HEK293 (cell line): Measurements from ENCODE around the gene SLC1A2.

Experiments used
- CTCF ChIA-PET: fragments of 350-600 bp; formaldehyde crosslinking; extraction: SDS; loops from one replicate; lab custom pipeline; 2021; ENCODE audit warnings: antibody characterized with exemption; lab: Yijun Ruan, JAX
- POLR2A ChIA-PET: fragments of 300-600 bp; formaldehyde crosslinking; extraction: SDS; loops from one replicate; lab custom pipeline; 2020; ENCODE audit warnings: antibody characterized with exemption, inconsistent platforms; lab: Yijun Ruan, JAX
- H3K27ac ChIP-seq: fragments of 200-500 bp; sonication (Bioruptor generic); 2 replicates; pipeline ENCODE4 v1.5.1; 2014; ENCODE audit warnings: low read depth, low read length, control low read depth, inconsistent platforms; ENCODE audit errors: extremely low read depth
- H3K36me3 ChIP-seq, 2 experiments: fragments of 200-500 bp in 1 of 2; sonication (Bioruptor generic) in 1 of 2; 1 replicate in 1 of 2; 2 replicates in 1 of 2; pipeline ENCODE4 v1.5.1; 2014 to 2017; ENCODE audit warnings: inconsistent platforms in 2 of 2, low read length in 2 of 2; ENCODE audit not compliant: control insufficient read depth in 2 of 2, insufficient read depth in 1 of 2
- H3K4me1 ChIP-seq: fragments of 200-500 bp; sonication (Bioruptor generic); 2 replicates; pipeline ENCODE4 v1.5.1; 2014; ENCODE audit warnings: mild to moderate bottlenecking, low read length, inconsistent platforms; ENCODE audit not compliant: control insufficient read depth, insufficient read depth
- H3K4me3 ChIP-seq: 2 replicates; pipeline ENCODE4 v1.5.1; 2011; ENCODE audit warnings: low read depth, mild to moderate bottlenecking, control low read depth, low read length, moderate library complexity
- H3K9me3 ChIP-seq: fragments of 200-500 bp; sonication (Bioruptor generic); 2 replicates; pipeline ENCODE4 v1.5.1; 2014; ENCODE audit warnings: low read depth, low read length, inconsistent platforms; ENCODE audit not compliant: control insufficient read depth, insufficient read depth
- BCL11B ChIP-seq: fragments of 450-650 bp; formaldehyde crosslinking; IDR thresholded peaks from 2 replicates; pipeline ENCODE4 v1.5.1; 2016; ENCODE audit warnings: low read depth, missing biosample characterization, missing genetic modification characterization
- GFI1B ChIP-seq: fragments of 450-650 bp; formaldehyde crosslinking; IDR thresholded peaks from 2 replicates; pipeline ENCODE4 v1.5.1; 2016; ENCODE audit warnings: missing biosample characterization, missing genetic modification characterization
- GLI4 ChIP-seq: fragments of 450-650 bp; formaldehyde crosslinking; IDR thresholded peaks from 2 replicates; pipeline ENCODE4 v1.5.1; 2016; ENCODE audit warnings: missing biosample characterization, missing genetic modification characterization
- HOXD13 ChIP-seq: sonication (generic); formaldehyde crosslinking; IDR thresholded peaks from 2 replicates; pipeline ENCODE4 v1.8.0; 2022; ENCODE audit warnings: missing genetic modification reagents, borderline replicate concordance
- IKZF3 ChIP-seq: fragments of 450-650 bp; IDR thresholded peaks from 2 replicates; pipeline ENCODE4 v1.5.0; 2018; ENCODE audit warnings: missing biosample characterization, mild to moderate bottlenecking, missing genetic modification characterization, moderate library complexity
- KLF9 ChIP-seq: fragments of 450-650 bp; formaldehyde crosslinking; IDR thresholded peaks from 2 replicates; pipeline ENCODE4 v1.5.1; 2016; ENCODE audit warnings: missing biosample characterization, missing genetic modification characterization, low read depth
- OSR2 ChIP-seq: fragments of 450-650 bp; formaldehyde crosslinking; IDR thresholded peaks from 2 replicates; pipeline ENCODE4 v1.5.1; 2016; ENCODE audit warnings: missing biosample characterization, missing genetic modification characterization
- SCRT2 ChIP-seq: fragments of 450-650 bp; formaldehyde crosslinking; IDR thresholded peaks from 2 replicates; pipeline ENCODE4 v1.5.1; 2016; ENCODE audit warnings: missing biosample characterization, missing genetic modification characterization
- SP3 ChIP-seq: fragments of 450-650 bp; formaldehyde crosslinking; IDR thresholded peaks from 2 replicates; pipeline ENCODE4 v1.5.1; 2016; ENCODE audit warnings: missing biosample characterization, missing genetic modification characterization
- ZBTB17 ChIP-seq: fragments of 450-650 bp; formaldehyde crosslinking; IDR thresholded peaks from 2 replicates; pipeline ENCODE4 v1.5.1; 2016; ENCODE audit warnings: missing biosample characterization, missing genetic modification characterization
- ZFHX2 ChIP-seq: fragments of 450-650 bp; formaldehyde crosslinking; conservative IDR thresholded peaks from 2 replicates; pipeline ENCODE4 v1.5.1; 2016; ENCODE audit warnings: missing biosample characterization, missing genetic modification characterization
- ZFP37 ChIP-seq: fragments of 450-650 bp; formaldehyde crosslinking; IDR thresholded peaks from 2 replicates; pipeline ENCODE4 v1.5.1; 2016; ENCODE audit warnings: missing biosample characterization, missing genetic modification characterization
- ZFP69B ChIP-seq: fragments of 450-650 bp; formaldehyde crosslinking; IDR thresholded peaks from 2 replicates; pipeline ENCODE4 v1.5.1; 2016; ENCODE audit warnings: missing biosample characterization, missing genetic modification characterization
- ZNF112 ChIP-seq: fragments of 450-650 bp; formaldehyde crosslinking; IDR thresholded peaks from 2 replicates; pipeline ENCODE4 v1.5.0; 2017; ENCODE audit warnings: missing biosample characterization, missing genetic modification characterization
- ZNF133 ChIP-seq: fragments of 450-650 bp; formaldehyde crosslinking; IDR thresholded peaks from 2 replicates; pipeline ENCODE4 v1.5.1; 2016; ENCODE audit warnings: missing biosample characterization, missing genetic modification characterization
- ZNF140 ChIP-seq: fragments of 450-650 bp; formaldehyde crosslinking; IDR thresholded peaks from 2 replicates; pipeline ENCODE4 v1.5.1; 2016; ENCODE audit warnings: missing biosample characterization, missing genetic modification characterization
- ZNF335 ChIP-seq: fragments of 450-650 bp; formaldehyde crosslinking; conservative IDR thresholded peaks from 2 replicates; pipeline ENCODE4 v1.5.1; 2016; ENCODE audit warnings: missing biosample characterization, missing genetic modification characterization
- ZNF501 ChIP-seq: fragments of 450-650 bp; formaldehyde crosslinking; IDR thresholded peaks from 2 replicates; pipeline ENCODE4 v1.5.1; 2016; ENCODE audit warnings: missing biosample characterization, missing genetic modification characterization
- ZNF530 ChIP-seq: fragments of 450-650 bp; formaldehyde crosslinking; IDR thresholded peaks from 2 replicates; pipeline ENCODE4 v1.5.1; 2016; ENCODE audit warnings: low read depth, missing biosample characterization, missing genetic modification characterization
- ZNF623 ChIP-seq: fragments of 450-650 bp; formaldehyde crosslinking; IDR thresholded peaks from 2 replicates; pipeline ENCODE4 v1.5.1; 2016; ENCODE audit warnings: missing biosample characterization, missing genetic modification characterization
- ZNF777 ChIP-seq: fragments of 450-650 bp; formaldehyde crosslinking; IDR thresholded peaks from 2 replicates; pipeline ENCODE4 v1.5.1; 2017; ENCODE audit warnings: missing biosample characterization, missing genetic modification characterization, borderline replicate concordance
- ZNF791 ChIP-seq: fragments of 450-650 bp; formaldehyde crosslinking; IDR thresholded peaks from 2 replicates; pipeline ENCODE4 v1.5.1; 2016; ENCODE audit warnings: missing biosample characterization, missing genetic modification characterization
- ZNF830 ChIP-seq: fragments of 450-650 bp; IDR thresholded peaks from 2 replicates; pipeline ENCODE4 v1.5.0; 2018; ENCODE audit warnings: missing biosample characterization, missing genetic modification characterization, low read depth, mild to moderate bottlenecking, moderate library complexity
- TF ChIP-seq, protein P1 (sequence below): fragments of 450-650 bp; formaldehyde crosslinking; IDR thresholded peaks from 2 replicates; pipeline ENCODE4 v1.5.1; 2017; ENCODE audit warnings: missing biosample characterization, missing genetic modification characterization
- TF ChIP-seq, protein P2 (sequence below): fragments of 450-650 bp; formaldehyde crosslinking; IDR thresholded peaks from 2 replicates; pipeline ENCODE4 v1.5.1; 2016; ENCODE audit warnings: missing biosample characterization, missing genetic modification characterization, borderline replicate concordance
- TF ChIP-seq, protein P3 (sequence below): fragments of 450-650 bp; formaldehyde crosslinking; IDR thresholded peaks from 2 replicates; pipeline ENCODE4 v1.5.1; 2016; ENCODE audit warnings: missing biosample characterization, missing genetic modification characterization
- TF ChIP-seq, protein P4 (sequence below): fragments of 450-650 bp; formaldehyde crosslinking; IDR thresholded peaks from 2 replicates; pipeline ENCODE4 v1.5.1; 2016; ENCODE audit warnings: missing biosample characterization, missing genetic modification characterization
- TF ChIP-seq, protein P5 (sequence below): fragments of 450-650 bp; formaldehyde crosslinking; IDR thresholded peaks from 2 replicates; pipeline ENCODE4 v1.5.1; 2016; ENCODE audit warnings: missing biosample characterization, missing genetic modification characterization
- TF ChIP-seq, protein P6 (sequence below): fragments of 450-650 bp; formaldehyde crosslinking; IDR thresholded peaks from 2 replicates; pipeline ENCODE4 v1.5.1; 2016; ENCODE audit warnings: missing biosample characterization, missing genetic modification characterization

Gene SLC1A2

DNA sequence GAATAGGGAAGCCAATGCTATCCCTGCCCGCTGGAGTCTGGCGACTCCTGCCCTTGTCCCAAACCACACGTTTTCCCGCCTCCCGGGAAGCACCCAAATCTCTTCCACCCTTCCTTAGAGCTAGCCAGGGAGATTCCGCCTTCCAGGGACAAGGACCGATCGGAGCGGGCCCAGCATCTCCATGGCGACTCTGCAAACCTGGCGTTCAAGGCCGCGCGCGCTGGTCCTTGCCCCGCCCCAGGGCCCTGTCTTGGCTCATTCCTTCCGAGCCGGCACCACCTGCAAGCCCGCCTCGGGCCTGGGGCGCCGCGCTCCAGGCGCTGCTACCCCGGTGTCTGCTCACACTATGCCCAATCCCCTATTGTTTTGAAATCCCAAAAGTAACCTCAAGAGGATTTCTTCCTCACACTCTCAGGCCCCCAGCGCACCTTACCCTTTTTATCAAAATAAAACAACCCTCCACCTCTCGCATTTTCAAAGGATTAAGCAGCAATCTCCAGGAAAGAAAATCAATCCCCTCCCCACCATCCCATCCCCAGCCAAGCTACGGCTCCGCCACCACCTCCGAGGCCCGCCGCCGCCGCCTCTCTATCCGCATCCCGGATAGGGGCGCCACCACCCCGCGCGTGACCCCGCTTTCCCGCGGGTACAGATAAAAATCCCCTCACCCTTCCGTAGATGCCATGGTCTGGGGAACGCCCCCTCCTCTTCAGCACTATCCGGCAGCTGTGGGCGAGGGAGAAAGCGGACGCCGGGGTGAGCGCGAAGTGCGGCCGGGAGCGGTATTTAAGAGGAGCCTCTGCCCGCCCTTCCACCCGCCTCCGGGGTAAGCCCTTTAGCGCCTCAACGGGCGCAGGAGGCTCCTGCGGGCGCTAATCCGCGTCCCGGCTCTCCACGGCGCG, 825 bp downstream of the SLC1A2 start:
- ChIA-PET CTCF (interaction anchor here (0.6 to 1.2 kb wide), 5 partner anchors 67 to 404 kb away, joined by 3 to 5 read pairs (median 4); no protein-coding TSS in a partner anchor), POLR2A (interaction anchor here (0.7 kb wide), 1 partner anchor 23 kb away, joined by 3 read pairs; no protein-coding TSS in a partner anchor)
- Histone ChIP-seq H3K36me3 (no peaks in the 10 kb centered on the region), H3K4me3 (peak overlapping the region; percentile 59), H3K4me1 (no peaks in the 10 kb centered on the region), H3K9me3 (no peaks in the 10 kb centered on the region), H3K27ac (peak overlapping the region; percentile 49; the same call in 1 of the 2 replicates)
- TF ChIP-seq OSR2 (tag by site-specific recombination): no peak
- TF ChIP-seq, protein P1, sequence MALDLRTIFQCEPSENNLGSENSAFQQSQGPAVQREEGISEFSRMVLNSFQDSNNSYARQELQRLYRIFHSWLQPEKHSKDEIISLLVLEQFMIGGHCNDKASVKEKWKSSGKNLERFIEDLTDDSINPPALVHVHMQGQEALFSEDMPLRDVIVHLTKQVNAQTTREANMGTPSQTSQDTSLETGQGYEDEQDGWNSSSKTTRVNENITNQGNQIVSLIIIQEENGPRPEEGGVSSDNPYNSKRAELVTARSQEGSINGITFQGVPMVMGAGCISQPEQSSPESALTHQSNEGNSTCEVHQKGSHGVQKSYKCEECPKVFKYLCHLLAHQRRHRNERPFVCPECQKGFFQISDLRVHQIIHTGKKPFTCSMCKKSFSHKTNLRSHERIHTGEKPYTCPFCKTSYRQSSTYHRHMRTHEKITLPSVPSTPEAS (tag by site-specific recombination): no peak
- TF ChIP-seq IKZF3 (tag by site-specific recombination): 0 out of 2 replicates have a peak, but pooled peaks have one; percentile 13
- TF ChIP-seq, protein P2, sequence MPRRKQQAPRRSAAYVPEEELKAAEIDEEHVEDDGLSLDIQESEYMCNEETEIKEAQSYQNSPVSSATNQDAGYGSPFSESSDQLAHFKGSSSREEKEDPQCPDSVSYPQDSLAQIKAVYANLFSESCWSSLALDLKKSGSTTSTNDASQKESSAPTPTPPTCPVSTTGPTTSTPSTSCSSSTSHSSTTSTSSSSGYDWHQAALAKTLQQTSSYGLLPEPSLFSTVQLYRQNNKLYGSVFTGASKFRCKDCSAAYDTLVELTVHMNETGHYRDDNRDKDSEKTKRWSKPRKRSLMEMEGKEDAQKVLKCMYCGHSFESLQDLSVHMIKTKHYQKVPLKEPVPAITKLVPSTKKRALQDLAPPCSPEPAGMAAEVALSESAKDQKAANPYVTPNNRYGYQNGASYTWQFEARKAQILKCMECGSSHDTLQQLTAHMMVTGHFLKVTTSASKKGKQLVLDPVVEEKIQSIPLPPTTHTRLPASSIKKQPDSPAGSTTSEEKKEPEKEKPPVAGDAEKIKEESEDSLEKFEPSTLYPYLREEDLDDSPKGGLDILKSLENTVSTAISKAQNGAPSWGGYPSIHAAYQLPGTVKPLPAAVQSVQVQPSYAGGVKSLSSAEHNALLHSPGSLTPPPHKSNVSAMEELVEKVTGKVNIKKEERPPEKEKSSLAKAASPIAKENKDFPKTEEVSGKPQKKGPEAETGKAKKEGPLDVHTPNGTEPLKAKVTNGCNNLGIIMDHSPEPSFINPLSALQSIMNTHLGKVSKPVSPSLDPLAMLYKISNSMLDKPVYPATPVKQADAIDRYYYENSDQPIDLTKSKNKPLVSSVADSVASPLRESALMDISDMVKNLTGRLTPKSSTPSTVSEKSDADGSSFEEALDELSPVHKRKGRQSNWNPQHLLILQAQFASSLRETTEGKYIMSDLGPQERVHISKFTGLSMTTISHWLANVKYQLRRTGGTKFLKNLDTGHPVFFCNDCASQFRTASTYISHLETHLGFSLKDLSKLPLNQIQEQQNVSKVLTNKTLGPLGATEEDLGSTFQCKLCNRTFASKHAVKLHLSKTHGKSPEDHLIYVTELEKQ (tag by site-specific recombination): no peak
- TF ChIP-seq ZFP37: no peak
- TF ChIP-seq, protein P3, sequence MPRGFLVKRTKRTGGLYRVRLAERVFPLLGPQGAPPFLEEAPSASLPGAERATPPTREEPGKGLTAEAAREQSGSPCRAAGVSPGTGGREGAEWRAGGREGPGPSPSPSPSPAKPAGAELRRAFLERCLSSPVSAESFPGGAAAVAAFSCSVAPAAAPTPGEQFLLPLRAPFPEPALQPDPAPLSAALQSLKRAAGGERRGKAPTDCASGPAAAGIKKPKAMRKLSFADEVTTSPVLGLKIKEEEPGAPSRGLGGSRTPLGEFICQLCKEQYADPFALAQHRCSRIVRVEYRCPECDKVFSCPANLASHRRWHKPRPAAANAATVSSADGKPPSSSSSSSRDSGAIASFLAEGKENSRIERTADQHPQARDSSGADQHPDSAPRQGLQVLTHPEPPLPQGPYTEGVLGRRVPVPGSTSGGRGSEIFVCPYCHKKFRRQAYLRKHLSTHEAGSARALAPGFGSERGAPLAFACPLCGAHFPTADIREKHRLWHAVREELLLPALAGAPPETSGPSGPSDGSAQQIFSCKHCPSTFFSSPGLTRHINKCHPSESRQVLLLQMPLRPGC (tag by site-specific recombination): no peak
- peak; percentile 48 for TF ChIP-seq ZFHX2 (tag by site-specific recombination)
- 0 out of 2 replicates have a peak, but pooled peaks have one; percentile 41 for TF ChIP-seq GLI4
- no peak for TF ChIP-seq KLF9
- TF ChIP-seq SCRT2 (tag by site-specific recombination): no peak
- no peak for TF ChIP-seq HOXD13
- peak; percentile 84 for TF ChIP-seq ZNF335 (tag by site-specific recombination)
- no peak for TF ChIP-seq BCL11B (tag by site-specific recombination)
- TF ChIP-seq, protein P4, sequence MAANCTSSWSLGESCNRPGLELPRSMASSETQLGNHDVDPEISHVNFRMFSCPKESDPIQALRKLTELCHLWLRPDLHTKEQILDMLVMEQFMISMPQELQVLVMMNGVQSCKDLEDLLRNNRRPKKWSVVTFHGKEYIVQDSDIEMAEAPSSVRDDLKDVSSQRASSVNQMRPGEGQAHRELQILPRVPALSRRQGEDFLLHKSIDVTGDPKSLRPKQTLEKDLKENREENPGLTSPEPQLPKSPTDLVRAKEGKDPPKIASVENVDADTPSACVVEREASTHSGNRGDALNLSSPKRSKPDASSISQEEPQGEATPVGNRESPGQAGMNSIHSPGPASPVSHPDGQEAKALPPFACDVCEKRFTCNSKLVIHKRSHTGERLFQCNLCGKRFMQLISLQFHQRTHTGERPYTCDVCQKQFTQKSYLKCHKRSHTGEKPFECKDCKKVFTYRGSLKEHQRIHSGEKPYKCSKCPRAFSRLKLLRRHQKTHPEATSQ: no peak
- TF ChIP-seq, protein P5, sequence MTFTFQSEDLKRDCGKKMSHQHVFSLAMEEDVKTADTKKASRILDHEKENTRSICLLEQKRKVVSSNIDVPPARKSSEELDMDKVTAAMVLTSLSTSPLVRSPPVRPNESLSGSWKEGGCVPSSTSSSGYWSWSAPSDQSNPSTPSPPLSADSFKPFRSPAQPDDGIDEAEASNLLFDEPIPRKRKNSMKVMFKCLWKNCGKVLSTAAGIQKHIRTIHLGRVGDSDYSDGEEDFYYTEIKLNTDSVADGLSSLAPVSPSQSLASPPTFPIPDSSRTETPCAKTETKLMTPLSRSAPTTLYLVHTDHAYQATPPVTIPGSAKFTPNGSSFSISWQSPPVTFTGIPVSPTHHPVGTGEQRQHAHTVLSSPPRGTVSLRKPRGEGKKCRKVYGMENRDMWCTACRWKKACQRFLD (tag by site-specific recombination): no peak
- TF ChIP-seq ZBTB17 (tag by site-specific recombination): peak; percentile 48
- TF ChIP-seq ZNF777 (tag by site-specific recombination): no peak
- no peak for TF ChIP-seq ZNF112 (tag by site-specific recombination)
- TF ChIP-seq, protein P6, sequence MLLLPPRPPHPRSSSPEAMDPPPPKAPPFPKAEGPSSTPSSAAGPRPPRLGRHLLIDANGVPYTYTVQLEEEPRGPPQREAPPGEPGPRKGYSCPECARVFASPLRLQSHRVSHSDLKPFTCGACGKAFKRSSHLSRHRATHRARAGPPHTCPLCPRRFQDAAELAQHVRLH: no peak
- TF ChIP-seq ZNF133 (tag by site-specific recombination): no peak
- peak; percentile 26; the same call in 1 of the 2 replicates for TF ChIP-seq ZFP69B (tag by site-specific recombination)
- no peak for TF ChIP-seq ZNF830 (tag by site-specific recombination)
- TF ChIP-seq ZNF530 (tag by site-specific recombination): no peak
- TF ChIP-seq ZNF791 (tag by site-specific recombination): no peak
- TF ChIP-seq ZNF501 (tag by site-specific recombination): no peak
- TF ChIP-seq SP3 (tag by site-specific recombination): peak; percentile 25; the same call in 1 of the 2 replicates
- no peak for TF ChIP-seq GFI1B
- no peak for TF ChIP-seq ZNF140 (tag by site-specific recombination)
- TF ChIP-seq ZNF623 (tag by site-specific recombination): peak; percentile 90
